Erythroblast (primary cell): ENCODE measurements around the gene C1orf226.

ENCODE experiments used
- DNase-seq, 2 experiments: peaks; one replicate each; lab custom pipeline; 2025; lab: John Stamatoyannopoulos, UW
- GATA1 ChIP-seq: IDR thresholded peaks from 2 replicates; pipeline ENCODE4 v1.6.1; 2011; ENCODE audit warnings: low read depth, mild to moderate bottlenecking, control low read depth, low read length, moderate library complexity
- POLR2A ChIP-seq: IDR thresholded peaks from 2 replicates; pipeline ENCODE4 v1.6.1; 2011; ENCODE audit warnings: mild to moderate bottlenecking, low read length

Gene C1orf226

DNA sequence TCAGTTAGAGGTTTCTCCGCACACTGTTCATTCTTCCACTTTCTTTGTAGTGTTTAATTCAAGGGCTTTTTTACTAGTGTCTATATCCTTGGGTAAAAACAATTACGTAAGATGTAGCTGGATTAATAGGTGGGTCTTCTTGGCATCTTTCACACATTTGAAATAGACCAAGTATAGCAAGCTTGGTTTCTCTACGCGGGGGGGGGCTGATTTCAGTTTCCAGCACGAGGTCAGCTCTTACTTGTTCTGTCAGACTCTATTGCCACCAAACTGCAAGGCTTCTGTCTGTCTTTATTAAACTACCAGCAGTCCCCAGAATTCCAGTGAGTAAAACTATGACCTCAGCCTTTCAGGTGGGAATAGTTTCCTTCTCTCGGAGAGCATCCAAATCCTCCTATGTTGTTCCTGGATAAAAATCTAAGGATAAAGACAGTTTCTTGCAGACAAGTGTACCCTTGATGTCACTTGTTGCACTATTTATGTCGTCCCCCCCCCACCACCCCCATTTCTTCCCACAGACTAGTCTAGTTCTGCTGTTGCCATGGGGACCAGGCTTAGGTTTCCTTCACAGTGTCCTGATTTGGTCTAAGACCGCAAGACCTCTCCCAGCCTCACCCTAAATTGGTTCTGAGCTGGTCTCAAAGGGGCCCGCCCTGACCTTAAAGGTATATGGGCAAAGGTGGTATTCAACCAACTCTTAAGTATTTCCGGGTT, 21.8 kb upstream of the C1orf226 start:
- no peak for TF ChIP-seq GATA1
- TF ChIP-seq POLR2A, result no peak
- DNase-seq, result no peak

- no peak for TF ChIP-seq GATA1
- no peak for TF ChIP-seq POLR2A
- no peak for DNase-seq
Measured at GRCh38 chr1:162360237-162360873, 21.2 kb upstream of the C1orf226 start.

- TF ChIP-seq POLR2A (no peak), GATA1 (no peak)
- DNase-seq, result no peak
Measured at GRCh38 chr1:162360874-162361260, 20.7 kb upstream of the C1orf226 start.

- TF ChIP-seq POLR2A (no peak), GATA1 (no peak)
- no peak for DNase-seq
Measured at GRCh38 chr1:162361349-162361748, 20.2 kb upstream of the C1orf226 start.

GRCh38 chr1:162363823-162364222, 17.7 kb upstream of the C1orf226 start:
- TF ChIP-seq GATA1 (no peak), POLR2A (no peak)
- no peak for DNase-seq

- DNase-seq, result no peak
- TF ChIP-seq GATA1 (no peak), POLR2A (no peak)
Measured at GRCh38 chr1:162364498-162364897, 17.0 kb upstream of the C1orf226 start.

DNA sequence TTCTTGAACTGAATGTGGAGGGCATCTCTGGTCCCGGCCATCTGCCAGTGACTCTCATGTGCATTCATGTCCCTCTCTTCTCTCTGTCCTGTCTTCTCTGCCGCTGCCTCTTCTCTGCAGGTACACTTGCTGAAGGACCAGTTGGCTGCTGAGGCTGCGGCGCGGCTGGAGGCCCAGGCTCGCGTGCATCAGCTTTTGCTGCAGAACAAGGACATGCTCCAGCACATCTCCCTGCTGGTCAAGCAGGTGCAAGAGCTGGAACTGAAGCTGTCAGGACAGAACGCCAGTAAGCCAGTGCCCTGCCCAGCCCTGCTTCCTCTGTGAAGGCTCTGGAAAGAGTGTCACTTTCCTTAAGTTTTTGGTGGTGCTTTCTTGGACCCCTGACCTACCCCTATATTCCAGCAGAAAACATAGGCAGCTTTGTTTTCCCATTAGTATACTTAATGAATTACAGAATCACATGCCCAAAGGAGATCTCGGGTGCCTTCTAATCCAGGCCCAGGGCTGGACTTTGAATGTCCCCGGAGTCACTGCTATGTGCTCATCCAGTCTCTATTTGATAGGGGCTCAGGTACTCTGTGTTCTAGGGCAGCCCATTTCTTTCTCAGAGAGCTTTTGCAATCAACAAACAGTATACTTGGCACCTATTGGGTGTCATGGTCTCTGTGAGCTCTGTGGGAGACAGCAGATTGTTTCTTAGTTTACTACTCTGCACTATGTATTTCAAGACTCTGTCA, 16.1 kb upstream of the C1orf226 start:
- no peak for DNase-seq

GRCh38 chr1:162366149-162366548, 15.4 kb upstream of the C1orf226 start:
- TF ChIP-seq POLR2A (no peak), GATA1 (no peak)
- DNase-seq, result no peak

More for the DNA sequence above, 16.1 kb upstream of the C1orf226 start:
- TF ChIP-seq GATA1 (no peak), POLR2A (no peak)

DNA sequence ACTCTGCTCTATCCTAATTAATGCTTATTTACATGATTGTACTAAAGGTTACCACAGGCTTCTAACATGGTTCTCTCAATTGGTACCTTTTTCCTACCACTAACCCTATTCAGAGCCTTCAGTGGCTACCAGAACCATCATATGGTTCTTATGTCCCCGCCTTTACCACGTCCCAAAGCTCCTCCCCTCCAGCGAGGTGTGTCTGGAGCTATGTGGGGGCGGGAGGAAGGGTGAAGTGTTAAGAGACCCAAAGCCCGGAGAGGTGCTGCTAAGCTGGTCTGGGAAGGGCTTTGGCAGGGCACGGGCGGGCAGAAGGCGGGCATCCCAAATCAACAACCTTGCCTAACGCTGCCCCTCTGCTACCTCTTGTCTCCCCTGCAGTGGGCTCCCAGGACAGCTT, 14.9 kb upstream of the C1orf226 start:
- no peak for DNase-seq
- TF ChIP-seq POLR2A (no peak), GATA1 (no peak)

DNA sequence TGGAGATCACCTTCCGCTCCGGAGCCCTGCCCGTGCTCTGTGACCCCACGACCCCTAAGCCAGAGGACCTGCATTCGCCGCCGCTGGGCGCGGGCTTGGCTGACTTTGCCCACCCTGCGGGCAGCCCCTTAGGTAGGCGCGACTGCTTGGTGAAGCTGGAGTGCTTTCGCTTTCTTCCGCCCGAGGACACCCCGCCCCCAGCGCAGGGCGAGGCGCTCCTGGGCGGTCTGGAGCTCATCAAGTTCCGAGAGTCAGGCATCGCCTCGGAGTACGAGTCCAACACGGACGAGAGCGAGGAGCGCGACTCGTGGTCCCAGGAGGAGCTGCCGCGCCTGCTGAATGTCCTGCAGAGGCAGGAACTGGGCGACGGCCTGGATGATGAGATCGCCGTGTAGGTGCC, 14.5 kb upstream of the C1orf226 start:
- TF ChIP-seq GATA1 (no peak), POLR2A (no peak)
- DNase-seq, result no peak

DNA sequence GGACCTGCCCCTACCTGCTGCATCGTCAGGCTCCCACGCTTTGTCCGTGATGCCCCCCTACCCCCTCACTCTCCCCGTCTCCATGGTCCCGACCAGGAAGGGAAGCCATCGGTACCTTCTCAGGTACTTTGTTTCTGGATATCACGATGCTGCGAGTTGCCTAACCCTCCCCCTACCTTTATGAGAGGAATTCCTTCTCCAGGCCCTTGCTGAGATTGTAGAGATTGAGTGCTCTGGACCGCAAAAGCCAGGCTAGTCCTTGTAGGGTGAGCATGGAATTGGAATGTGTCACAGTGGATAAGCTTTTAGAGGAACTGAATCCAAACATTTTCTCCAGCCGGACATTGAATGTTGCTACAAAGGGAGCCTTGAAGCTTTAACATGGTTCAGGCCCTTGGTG, 13.8 kb upstream of the C1orf226 start:
- no peak for TF ChIP-seq POLR2A
- no peak for TF ChIP-seq GATA1
- DNase-seq, result no peak

- TF ChIP-seq GATA1, result no peak
- no peak for TF ChIP-seq POLR2A
Measured at GRCh38 chr1:162368451-162368850, 13.1 kb upstream of the C1orf226 start.

GRCh38 chr1:162369571-162369970, 12.0 kb upstream of the C1orf226 start:
- TF ChIP-seq GATA1 (no peak), POLR2A (no peak)
- no peak for DNase-seq

More at GRCh38 chr1:162368451-162368850, 13.1 kb upstream of the C1orf226 start:
- DNase-seq, result no peak

DNA sequence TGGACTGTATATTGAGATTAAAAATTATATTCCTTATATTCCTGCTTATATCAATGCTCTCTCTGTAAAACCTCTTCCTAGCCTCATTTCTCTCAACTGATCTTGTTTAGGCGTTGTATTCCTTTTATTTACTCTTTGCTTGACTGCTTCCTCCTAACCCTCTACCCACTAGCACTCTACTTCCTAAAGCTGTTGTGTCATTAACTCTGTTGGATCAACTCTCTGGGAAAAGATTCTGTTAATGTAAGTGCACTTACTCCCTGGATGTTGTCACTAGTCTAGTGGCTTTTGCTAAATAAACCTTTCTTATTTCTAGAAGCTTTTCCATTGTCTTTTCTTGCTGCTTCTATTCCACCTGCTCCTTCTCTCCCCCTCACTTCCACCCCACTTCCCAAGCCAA, 11.4 kb upstream of the C1orf226 start:
- DNase-seq, result no peak
- TF ChIP-seq POLR2A (no peak), GATA1 (no peak)

- DNase-seq, result no peak
- TF ChIP-seq POLR2A, result no peak
- no peak for TF ChIP-seq GATA1
Measured at GRCh38 chr1:162370721-162371120, 10.8 kb upstream of the C1orf226 start.
